ENCODE measurements around the gene ARHGEF11. TPM values are rescaled to one million over a fixed set of nuclear protein-coding genes. Genes with fewer than 3 reads are reported as not detected.
A peak's percentile ranks its signal among the peaks of the same experiment; 100 is the strongest.

ARHGEF11 gene
- total and polyA plus RNA-seq, 9 of the 15 experiments (the other 6 are each of a cell fraction or from before 2014, with no cell fraction given) = 0.14 to 15.5 (median 9.0) TPM

GRCh38 chr1:156920233-156921052 lies 125.1 kb downstream of the ARHGEF11 start, which contains the start of gene LRRC71 (continued):
- no peak for TF ChIP-seq RREB1 (CRISPR knock-in tag; IDR thresholded peaks at IDR 0.05)
- no peak for TF ChIP-seq BRF1 (IDR thresholded peaks at IDR 0.05; ENCODE audit: borderline replicate concordance, extremely low read depth, insufficient read length)
- TF ChIP-seq ZNF3 (CRISPR knock-in tag; IDR thresholded peaks at IDR 0.05) = no peak
- peak in 1 of 3 experiments; percentile 58; a peak in 2 of 6 replicates for TF ChIP-seq ZBTB11 (CRISPR knock-in tag; IDR thresholded peaks at IDR 0.05)
- peak; percentile 73 to 76 for TF ChIP-seq E2F6 (IDR thresholded peaks at IDR 0.05; ENCODE audit: borderline replicate concordance in 1 of 2, extremely low read depth in 1 of 2, insufficient read depth in 1 of 2, insufficient read length in 1 of 2, low read depth in 1 of 2, low read length in 1 of 2, poor library complexity in 1 of 2, severe bottlenecking in 1 of 2)
- TF ChIP-seq SPI1 (IDR thresholded peaks at IDR 0.05; ENCODE audit: borderline replicate concordance, low read depth, low read length) = no peak
- no peak for TF ChIP-seq POLR2B (IDR thresholded peaks at IDR 0.05; ENCODE audit: low read depth, partially characterized antibody)
- TF ChIP-seq ZNF282 (CRISPR knock-in tag; IDR thresholded peaks at IDR 0.05) = 0 out of 2 replicates have a peak, but pooled peaks have one; percentile 28

All from K562 (cell line).